GM12878 (cell line): ENCODE measurements around the gene NES. TPM values are rescaled to one million over a fixed set of nuclear protein-coding genes. Genes with fewer than 3 reads are reported as not detected.

ENCODE experiments used
- ATAC-seq: fragments of 200-7000 bp; cut with Tn5 transposase; 3 replicates; pipeline ENCODE4 v1.9.1; 2020; ENCODE audit warnings: mild to moderate bottlenecking, moderate library complexity
- BruUV-seq: library from RNA; stranded (reverse); fragments of 400-500 nt; replicated peaks from 2 replicates; lab custom pipeline; 2021; lab: Mats Ljungman, UMichigan
- CTCF ChIA-PET: fragments of 300-600 bp; sonication (Branson Sonifier 250); formaldehyde crosslinking; extraction: SDS; loops from one replicate; lab custom pipeline; 2021; ENCODE audit warnings: inconsistent platforms; lab: Yijun Ruan, JAX
- POLR2A ChIA-PET: fragments of 350-600 bp; formaldehyde crosslinking; extraction: SDS; loops from one replicate; lab custom pipeline; 2021; ENCODE audit warnings: inconsistent platforms; lab: Charles Lee
- RAD21 ChIA-PET: fragments of 300-600 bp; sonication (Branson Sonifier 250); formaldehyde crosslinking; loops from one replicate; lab custom pipeline; 2023; ENCODE audit warnings: antibody characterized with exemption; ENCODE audit not compliant: unreplicated experiment; lab: Charles Lee
- SMC1A ChIA-PET: fragments of 300-600 bp; sonication (Branson Sonifier 250); formaldehyde crosslinking; loops from one replicate; lab custom pipeline; 2023; ENCODE audit not compliant: unreplicated experiment, uncharacterized antibody; lab: Charles Lee
- DNase-seq: peaks from one replicate; pipeline ENCODE4 v3.0.0-alpha.2; 2011; ENCODE audit warnings: low read depth, low spot score
- FAIRE-seq: peaks from 3 replicates; lab custom pipeline; 2011; peaks lifted over from hg19 to GRCh38; lab: Jason Lieb, UNC
- H2AFZ ChIP-seq: 2 replicates; pipeline ENCODE4 v1.6.0; 2011; ENCODE audit warnings: low read depth, low read length, control low read depth; ENCODE audit not compliant: control insufficient read depth
- H3K27ac ChIP-seq: 2 replicates; pipeline ENCODE4 v1.5.1; 2011; ENCODE audit warnings: control low read depth; ENCODE audit not compliant: control insufficient read depth, insufficient read depth
- H3K27me3 ChIP-seq, 2 experiments: replicated peaks in 1 of 2; 2 replicates each; pipeline versions ENCODE4 v1.6.0 to v1.6.1; 2011; ENCODE audit warnings: low read length in 1 of 2; ENCODE audit not compliant: control insufficient read depth in 2 of 2, insufficient read depth in 2 of 2
- H3K36me3 ChIP-seq, 2 experiments: 2 replicates each; pipeline ENCODE4 v1.5.1; 2011; ENCODE audit warnings: low read length in 1 of 2; ENCODE audit not compliant: control insufficient read depth in 2 of 2, insufficient read depth in 2 of 2
- H3K4me1 ChIP-seq: 2 replicates; pipeline ENCODE4 v1.6.1; 2011; ENCODE audit warnings: mild to moderate bottlenecking, low read length, moderate library complexity, mixed read lengths; ENCODE audit not compliant: control insufficient read depth, insufficient read depth
- H3K4me2 ChIP-seq: 2 replicates; pipeline ENCODE4 v1.6.0; 2011; ENCODE audit warnings: control low read depth; ENCODE audit not compliant: control insufficient read depth, insufficient read depth
- H3K4me3 ChIP-seq: fragments of 200-600 bp; sonication (generic); 2 replicates; pipeline ENCODE4 v1.5.1; 2016
- H3K79me2 ChIP-seq: 2 replicates; pipeline ENCODE4 v1.6.0; 2011; ENCODE audit warnings: low read length; ENCODE audit not compliant: control insufficient read depth, insufficient read depth
- H3K9ac ChIP-seq: 2 replicates; pipeline ENCODE4 v1.8.0; 2011; ENCODE audit warnings: low read length, control low read depth, mixed read lengths; ENCODE audit not compliant: control insufficient read depth, insufficient read depth
- H3K9me3 ChIP-seq: replicated peaks from 3 replicates; pipeline ENCODE4 v1.5.1; 2011; ENCODE audit warnings: mild to moderate bottlenecking, low read length; ENCODE audit not compliant: control insufficient read depth, insufficient read depth
- H4K20me1 ChIP-seq: 2 replicates; pipeline ENCODE4 v1.6.0; 2011; ENCODE audit not compliant: control insufficient read depth, insufficient read depth
- CBX5 ChIP-seq: sonication (generic); IDR thresholded peaks from 2 replicates; pipeline ENCODE4 v1.6.1; 2016; ENCODE audit warnings: low read depth, moderate library complexity, mild to moderate bottlenecking, inconsistent platforms
- EED ChIP-seq: sonication (generic); IDR thresholded peaks from 2 replicates; pipeline ENCODE4 v1.6.1; 2016; ENCODE audit warnings: antibody characterized with exemption, low read depth
- EP300 ChIP-seq, 2 experiments: fragments of 150-350 bp in 1 of 2; IDR thresholded peaks; 2 replicates each; pipeline ENCODE4 v1.6.1; 2011 to 2012; ENCODE audit warnings: low read depth in 2 of 2, low read length in 2 of 2, borderline replicate concordance in 1 of 2, improper control_type of control experiment in 1 of 2, inconsistent platforms in 1 of 2; ENCODE audit not compliant: control insufficient read depth in 1 of 2
- HDAC6 ChIP-seq: fragments of 200-600 bp; sonication (generic); IDR thresholded peaks from one replicate; pipeline ENCODE4 v1.8.0; 2017; ENCODE audit warnings: antibody characterized with exemption; ENCODE audit not compliant: unreplicated experiment
- MEF2A ChIP-seq: IDR thresholded peaks from 2 replicates; pipeline ENCODE4 v1.6.1; 2011; ENCODE audit warnings: low read depth, mild to moderate bottlenecking, low read length, moderate library complexity; ENCODE audit not compliant: insufficient read depth
- NFYA ChIP-seq: IDR thresholded peaks from 2 replicates; pipeline ENCODE4 v1.6.1; 2011; ENCODE audit warnings: low read depth, mild to moderate bottlenecking, low read length, improper control_type of control experiment, borderline replicate concordance
- PAX5 ChIP-seq: IDR thresholded peaks from 2 replicates; pipeline ENCODE4 v1.6.1; 2011; ENCODE audit warnings: low read depth, low read length, borderline replicate concordance
- POLR2A ChIP-seq: IDR thresholded peaks from 2 replicates; pipeline ENCODE4 v1.6.1; 2011; ENCODE audit warnings: low read depth, mild to moderate bottlenecking, low read length
- POU2F2 ChIP-seq: IDR thresholded peaks from 3 replicates; pipeline ENCODE4 v1.6.1; 2011; ENCODE audit warnings: low read depth, mild to moderate bottlenecking, low read length, borderline replicate concordance
- SMAD5 ChIP-seq: IDR thresholded peaks from 2 replicates; pipeline ENCODE4 v1.6.1; 2016; ENCODE audit warnings: antibody characterized with exemption, low read depth
- ZZZ3 ChIP-seq: IDR thresholded peaks from 2 replicates; pipeline ENCODE4 v1.6.1; 2011; ENCODE audit warnings: low read depth; ENCODE audit not compliant: control insufficient read depth, insufficient read length
- WGBS: methylation state at CpG from one replicate; pipeline ENCODE4 v1.1.6; 2016; ENCODE audit warnings: low lambda C conversion rate; ENCODE audit not compliant: insufficient replicate concordance, insufficient coverage; ENCODE audit errors: missing lambda C conversion rate; 5-methylcytosine and 5-hydroxymethylcytosine counted together
- in situ Hi-C: fragments of 300-500 bp; cut with MboI; formaldehyde crosslinking; loops from 9 replicates; pipeline ENCODE4 v1.14.3; 2018; ENCODE audit warnings: mixed read lengths
- intact Hi-C: fragments of 100-400 bp; cut with micrococcal nuclease; formaldehyde crosslinking; loops from one replicate; pipeline ENCODE4 v1.14.2; 2022; ENCODE audit not compliant: unreplicated experiment
- polyA plus RNA-seq, 11 experiments: library from polyadenylated mRNA; depleted of rRNA in 4 of 11; unstranded in 6 of 11; stranded (reverse) in 5 of 11; fragments of >200 nt; fragmentation: Nextera tagmentation in 4 of 11; fragmentation: Illumina TruSeq in 1 of 11; extraction: Ambion mirVana in 4 of 11; extraction: Trizol in 1 of 11; gene quantifications; 1 replicate in 1 of 11; 2 replicates in 10 of 11; pipeline versions ENCODE4 v1.2.1 to v1.2.3, GENCODE V29; 2011 to 2016; ENCODE audit warnings: inconsistent platforms in 2 of 11, missing spikeins in 2 of 11, low read depth in 1 of 11
- total RNA-seq, 4 experiments: library from RNA; depleted of rRNA in 3 of 4; stranded (reverse); fragments of >200 nt in 3 of 4; fragmentation: Illumina TruSeq in 1 of 4; extraction: Trizol in 1 of 4; gene quantifications; 2 replicates each; pipeline versions ENCODE4 v1.2.1 to v1.2.3, GENCODE V29; 2013 to 2021
- TF ChIP-seq, protein P1 (sequence below): IDR thresholded peaks from 2 replicates; pipeline ENCODE4 v1.6.1; 2011; ENCODE audit warnings: low read depth, low read length, improper control_type of control experiment, borderline replicate concordance

Gene NES
- total and polyA plus RNA-seq, 10 of the 15 experiments (the other 5 are each of a cell fraction or from before 2014, with no cell fraction given) = under 0.01 to 0.15 (median 0.02) TPM; not detected in 4

DNA sequence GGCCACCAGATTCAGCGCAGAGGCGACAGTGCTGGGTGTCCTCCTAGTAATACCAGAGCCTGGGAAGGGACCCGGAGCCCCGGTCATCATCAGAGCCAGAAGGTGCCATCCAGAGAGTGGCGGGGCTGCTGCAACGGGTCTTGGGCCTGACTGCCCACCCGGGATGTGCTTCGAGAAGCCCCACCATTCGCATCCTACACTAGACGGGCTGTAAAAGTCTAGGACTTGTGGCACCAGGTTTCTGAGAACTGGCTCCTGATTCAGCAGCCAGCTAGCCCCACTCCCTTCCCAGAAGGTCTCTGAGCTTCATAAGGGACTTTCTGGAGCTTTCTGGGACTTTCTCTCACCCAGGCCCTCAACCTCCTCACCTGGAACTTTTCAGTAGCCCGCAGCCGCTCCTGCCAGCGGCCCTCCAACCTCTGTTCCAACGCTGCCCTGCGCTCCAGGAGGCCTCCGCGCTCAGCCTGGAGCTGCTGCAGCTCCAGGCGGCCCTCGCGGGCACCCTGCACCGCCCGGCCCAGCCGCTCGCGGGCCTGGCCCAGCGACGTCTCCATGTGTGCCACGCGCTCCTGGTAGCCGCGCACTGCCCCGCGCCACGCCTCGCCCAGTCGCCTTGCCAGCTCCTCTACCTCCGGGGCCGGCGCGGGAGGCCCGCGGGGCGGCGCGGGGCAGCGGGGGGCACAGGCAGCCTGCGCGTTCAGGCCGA lies 940 bp downstream of the NES start:
- no peaks in the 10 kb centered on the region for H3K79me2 ChIP-seq
- WGBS = 51% methylated on average over 47 of the region's 49 CpGs
- no peak overlapping the region for H2AFZ ChIP-seq
- no peak overlapping the region for H3K9ac ChIP-seq
- ChIA-PET SMC1A (interaction anchor here (1.2 to 4.0 kb wide), 3 partner anchors 14 to 50 kb away, joined by 3 to 33 read pairs (median 3); no protein-coding TSS in a partner anchor), CTCF (interaction anchor here (0.6 to 12.9 kb wide), 8 partner anchors 11 to 221 kb away, joined by 3 to 192 read pairs (median 4); no protein-coding TSS in a partner anchor), RAD21 (interaction anchor here (0.7 to 5.8 kb wide), 6 partner anchors 11 to 89 kb away, joined by 3 to 58 read pairs (median 4); no protein-coding TSS in a partner anchor), POLR2A (interaction anchor here (0.7 to 1.4 kb wide), 2 partner anchors 15 to 17 kb away, joined by 3 to 4 read pairs; no protein-coding TSS in a partner anchor)
- intact Hi-C loops = no loop called here
- H3K4me3 ChIP-seq = no peak overlapping the region
- BruUV-seq = no TSS peak
- no peak overlapping the region for H3K27ac ChIP-seq
- peaks cover 16 to 21% of the 10 kb centered on the region in 2 experiments for H3K27me3 ChIP-seq
- H3K36me3 ChIP-seq = no peaks in the 10 kb centered on the region
- no peaks in the 10 kb centered on the region for H3K9me3 ChIP-seq
- no peak for DNase-seq
- peaks cover 9% of the 10 kb centered on the region for H3K4me1 ChIP-seq
- no peaks in the 10 kb centered on the region for H4K20me1 ChIP-seq
- H3K4me2 ChIP-seq = no peak overlapping the region
- peak; percentile 70 for TF ChIP-seq HDAC6
- no peak for TF ChIP-seq SMAD5
- no peak for FAIRE-seq
- ATAC-seq = no peak
- in situ Hi-C loops = no loop called here

DNA sequence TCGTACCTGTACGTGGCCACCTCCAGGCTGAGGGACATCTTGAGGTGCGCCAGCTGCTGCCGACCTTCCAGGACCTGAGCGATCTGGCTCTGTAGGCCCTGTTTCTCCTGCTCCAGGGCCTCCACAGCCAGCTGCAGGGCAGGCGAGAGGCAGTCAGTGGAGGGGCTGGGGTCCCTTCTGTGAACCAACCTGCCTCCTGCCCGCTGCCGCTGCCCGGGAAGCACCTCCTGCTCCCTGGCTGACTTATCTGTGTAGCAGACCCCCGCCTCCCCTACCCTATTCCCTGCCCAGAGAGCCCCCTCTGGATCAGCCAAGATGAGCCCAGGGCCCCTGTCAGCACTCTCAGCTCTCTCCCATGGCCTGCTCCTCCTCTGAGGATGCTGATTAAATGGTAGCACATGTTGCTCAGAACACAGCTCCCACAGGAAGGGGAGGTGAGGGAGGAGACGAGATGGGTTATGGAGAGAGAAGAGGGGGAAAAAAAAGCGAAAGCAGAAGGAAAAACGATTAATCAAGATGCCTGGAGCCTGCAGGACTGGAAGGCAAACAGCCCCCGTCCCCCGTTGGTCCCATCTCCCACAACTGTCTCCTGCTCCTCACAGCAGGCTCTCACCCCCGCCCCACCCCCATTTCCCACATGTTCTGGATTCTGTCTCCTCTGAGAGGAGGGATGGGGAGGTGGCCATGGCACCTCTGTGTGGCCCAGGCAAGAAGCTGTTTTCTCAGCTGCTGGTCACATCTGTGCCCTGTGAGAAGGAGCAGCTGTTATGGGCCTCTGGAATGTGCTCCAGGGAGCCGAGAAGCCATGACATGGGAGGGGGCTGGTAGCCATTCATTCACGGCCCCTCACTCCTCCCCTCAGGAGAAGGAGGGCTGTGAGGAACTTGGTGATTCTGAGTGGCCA lies 1.7 kb downstream of the NES start:
- intact Hi-C loops = no loop called here
- Histone ChIP-seq H3K4me2 (no peak overlapping the region), H3K79me2 (no peaks in the 10 kb centered on the region), H3K4me1 (peaks cover 9% of the 10 kb centered on the region), H4K20me1 (no peaks in the 10 kb centered on the region), H3K4me3 (no peak overlapping the region), H3K36me3 (no peaks in the 10 kb centered on the region), H3K9ac (no peak overlapping the region), H2AFZ (no peak overlapping the region), H3K27ac (no peak overlapping the region), H3K9me3 (no peaks in the 10 kb centered on the region), H3K27me3 (peaks cover 16 to 21% of the 10 kb centered on the region in 2 experiments)
- no TSS peak for BruUV-seq
- no peak for ATAC-seq
- ChIA-PET SMC1A (interaction anchor here (1.3 to 4.0 kb wide), 2 partner anchors 16 to 49 kb away, joined by 3 to 33 read pairs; no protein-coding TSS in a partner anchor), CTCF (interaction anchor here (1.1 to 12.9 kb wide), 7 partner anchors 11 to 52 kb away, joined by 3 to 192 read pairs (median 5); no protein-coding TSS in a partner anchor), RAD21 (interaction anchor here (1.1 to 5.8 kb wide), 3 partner anchors 14 to 50 kb away, joined by 3 to 58 read pairs (median 9); no protein-coding TSS in a partner anchor), POLR2A (interaction anchor here (0.7 to 1.4 kb wide), 2 partner anchors 14 to 16 kb away, joined by 3 to 4 read pairs; no protein-coding TSS in a partner anchor)
- FAIRE-seq = no peak
- in situ Hi-C loops = no loop called here
- no peak for DNase-seq
- WGBS = 32% methylated on average over 18 of the region's 18 CpGs
- TF ChIP-seq, protein P1, sequence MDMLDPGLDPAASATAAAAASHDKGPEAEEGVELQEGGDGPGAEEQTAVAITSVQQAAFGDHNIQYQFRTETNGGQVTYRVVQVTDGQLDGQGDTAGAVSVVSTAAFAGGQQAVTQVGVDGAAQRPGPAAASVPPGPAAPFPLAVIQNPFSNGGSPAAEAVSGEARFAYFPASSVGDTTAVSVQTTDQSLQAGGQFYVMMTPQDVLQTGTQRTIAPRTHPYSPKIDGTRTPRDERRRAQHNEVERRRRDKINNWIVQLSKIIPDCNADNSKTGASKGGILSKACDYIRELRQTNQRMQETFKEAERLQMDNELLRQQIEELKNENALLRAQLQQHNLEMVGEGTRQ = no peak
- TF ChIP-seq EED = no peak
- TF ChIP-seq MEF2A = no peak
- no peak for TF ChIP-seq POU2F2
- no peak for TF ChIP-seq ZZZ3
- TF ChIP-seq POLR2A = no peak
- TF ChIP-seq PAX5 = no peak
- no peak for TF ChIP-seq EP300 (IDR thresholded peaks at IDR 0.05; ENCODE audit: borderline replicate concordance in 1 of 2, control insufficient read depth in 1 of 2, low read depth in 2 of 2, low read length in 2 of 2)
- no peak for TF ChIP-seq NFYA
- no peak for TF ChIP-seq CBX5
